Measurements from ENCODE around the gene DGKI. TPM values are rescaled to one million over a fixed set of nuclear protein-coding genes. Genes with fewer than 3 reads are reported as not detected.

DGKI gene
- not detected for total RNA-seq
- total RNA-seq (2013): 0.07 TPM
- 0 to 7.8 (median 0) reads per million in 29 experiments for total RNA-seq

DNA sequence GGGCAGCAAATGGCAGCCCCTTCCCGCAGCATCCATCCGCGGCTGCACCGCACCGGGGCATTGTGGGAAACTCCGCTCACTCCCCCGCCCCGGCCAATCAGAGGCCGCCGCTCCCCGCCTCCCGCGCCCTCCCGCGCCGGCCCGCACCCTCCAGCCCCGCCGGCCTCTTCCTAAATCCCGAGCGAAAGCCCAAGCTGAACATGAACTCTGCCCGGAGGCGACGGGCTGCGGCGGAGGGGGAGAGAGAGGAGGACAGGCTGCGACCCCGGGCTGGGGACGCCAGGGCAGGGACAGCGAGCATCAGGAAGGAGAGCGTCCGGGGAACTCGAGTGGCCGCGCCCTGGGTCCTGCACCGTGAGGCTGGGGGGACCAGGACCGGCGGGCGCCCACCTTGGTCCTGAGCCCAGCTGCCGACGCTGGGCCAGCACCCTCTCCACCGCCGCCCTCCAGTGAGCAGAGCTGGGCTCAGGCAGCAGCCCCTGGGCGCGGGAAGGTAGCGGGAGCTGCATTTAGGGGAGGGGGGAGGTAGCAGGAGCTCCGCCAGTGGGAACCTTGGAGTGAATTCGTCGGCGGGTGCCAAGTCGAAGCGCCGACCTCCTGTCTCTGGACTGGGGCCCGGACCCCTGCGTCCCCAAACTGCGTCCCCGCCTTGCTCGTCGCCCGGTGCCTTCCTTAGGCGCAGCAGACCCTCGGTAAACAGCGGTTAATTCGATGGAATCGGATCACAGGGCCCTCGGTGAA is at the start of gene DGKI:
DGKI (minus strand) TSS at position 148 of the 741 bp plus-strand sequence.
- Histone ChIP-seq H3K27me3 (replicated peaks in 1 of 2; ENCODE audit: control insufficient read depth in 2 of 2, extremely low read depth in 1 of 2, insufficient read depth in 2 of 2, low read length in 1 of 2) (peaks cover 8 to 34% of the 10 kb centered on the region in 2 experiments), H3K4me3 (ENCODE audit: control insufficient read depth in 1 of 2, extremely low read depth in 1 of 2, low read length in 1 of 2) (peak within 1 kb of the TSS; percentile 6 to 11), H3K36me3 (ENCODE audit: control insufficient read depth in 2 of 2, extremely low read depth in 1 of 2, insufficient read depth in 1 of 2, low read length in 1 of 2) (no peaks in the 10 kb centered on the region), H3K9me3 (no peaks in the 10 kb centered on the region), H3K27ac (ENCODE audit: low read length) (no peak within 1 kb of the TSS), H3K4me1 (ENCODE audit: control insufficient read depth in 1 of 2, extremely low read depth in 1 of 2, insufficient read depth in 2 of 2, low read length in 2 of 2) (peaks cover 0 to 13% of the 10 kb centered on the region in 2 experiments)
- ChIA-PET POLR2A (no interaction called here), CTCF (no interaction called here)
- H3K27ac Mint-ChIP-seq: no peak within 1 kb of the TSS
- no peaks in the 10 kb centered on the region for H3K9me3 Mint-ChIP-seq
- peaks cover 40 to 53% of the 10 kb centered on the region in 2 donors for H3K27me3 Mint-ChIP-seq
- DNase-seq (no peak), ATAC-seq (replicated peaks in 1 of 4) (peak in 2 of 4 experiments; percentile 16 to 40)
- 4% methylated on average over 66 of the region's 66 CpGs for WGBS (ENCODE audit: insufficient coverage)
- H3K4me1 Mint-ChIP-seq: peaks cover 0 to 9% (median 9%) of the 10 kb centered on the region in 3 donors
- H3K4me3 Mint-ChIP-seq: peak within 1 kb of the TSS; percentile 58 to 64 (median 59)
- no peaks in the 10 kb centered on the region for H3K36me3 Mint-ChIP-seq

GRCh38 chr7:137895301-137896221 is 48.8 kb upstream of the DGKI start:
- Mint-ChIP-seq H3K27ac (no peak overlapping the region), H3K27me3 (no peaks in the 10 kb centered on the region), H3K9me3 (no peaks in the 10 kb centered on the region), H3K4me1 (peaks cover 11 to 17% (median 12%) of the 10 kb centered on the region in 3 donors), H3K36me3 (peaks cover 63% of the 10 kb centered on the region), H3K4me3 (no peak overlapping the region)
- Histone ChIP-seq H3K4me1 (ENCODE audit: control insufficient read depth in 1 of 2, extremely low read depth in 1 of 2, insufficient read depth in 2 of 2, low read length in 2 of 2) (peaks cover 6 to 7% of the 10 kb centered on the region in 2 experiments), H3K36me3 (ENCODE audit: control insufficient read depth in 2 of 2, extremely low read depth in 1 of 2, insufficient read depth in 1 of 2, low read length in 1 of 2) (peaks cover 0 to 31% of the 10 kb centered on the region in 2 donors), H3K4me3 (ENCODE audit: control insufficient read depth in 1 of 2, extremely low read depth in 1 of 2, low read length in 1 of 2) (no peak overlapping the region), H3K27me3 (replicated peaks in 1 of 2; ENCODE audit: control insufficient read depth in 2 of 2, extremely low read depth in 1 of 2, insufficient read depth in 2 of 2, low read length in 1 of 2) (no peaks in the 10 kb centered on the region), H3K27ac (ENCODE audit: low read length) (no peak overlapping the region), H3K9me3 (no peaks in the 10 kb centered on the region)
- WGBS (ENCODE audit: insufficient coverage): no CpG with 5 or more reads among the region's 8 CpGs
- no peak for ATAC-seq (replicated peaks in 1 of 4)
- ChIA-PET POLR2A (interaction anchor here in 1 of 2 donors (0.6 kb wide), 1 partner anchor 218 kb away, joined by 8 read pairs; no protein-coding TSS in a partner anchor), CTCF (interaction anchor here (0.6 to 2.1 kb wide), 5 partner anchors 9 to 240 kb away, joined by 3 to 8 read pairs (median 4); no protein-coding TSS in a partner anchor)
- DNase-seq: no peak

GRCh38 chr7:137893143-137893742 is 46.5 kb upstream of the DGKI start:
- Mint-ChIP-seq H3K9me3 (no peaks in the 10 kb centered on the region), H3K27me3 (no peaks in the 10 kb centered on the region), H3K4me1 (peaks cover 0 to under 1% (median under 1%) of the 10 kb centered on the region in 3 donors), H3K4me3 (no peak overlapping the region), H3K27ac (no peak overlapping the region), H3K36me3 (peaks cover 58% of the 10 kb centered on the region)
- no peak overlapping the region for H3K27ac ChIP-seq (ENCODE audit: low read length)
- DNase-seq: no peak
- H3K27me3 ChIP-seq (replicated peaks in 1 of 2; ENCODE audit: control insufficient read depth in 2 of 2, extremely low read depth in 1 of 2, insufficient read depth in 2 of 2, low read length in 1 of 2): no peaks in the 10 kb centered on the region
- no peak overlapping the region for H3K4me3 ChIP-seq (ENCODE audit: control insufficient read depth in 1 of 2, extremely low read depth in 1 of 2, low read length in 1 of 2)
- H3K4me1 ChIP-seq (ENCODE audit: control insufficient read depth in 1 of 2, extremely low read depth in 1 of 2, insufficient read depth in 2 of 2, low read length in 2 of 2): no peaks in the 10 kb centered on the region
- peaks cover 0 to 22% of the 10 kb centered on the region in 2 donors for H3K36me3 ChIP-seq (ENCODE audit: control insufficient read depth in 2 of 2, extremely low read depth in 1 of 2, insufficient read depth in 1 of 2, low read length in 1 of 2)
- H3K9me3 ChIP-seq: no peaks in the 10 kb centered on the region
- ChIA-PET CTCF (interaction anchor here (0.7 to 2.1 kb wide), 2 partner anchors 11 to 110 kb away, joined by 3 to 8 read pairs; no protein-coding TSS in a partner anchor), POLR2A (no interaction called here)
- no peak for ATAC-seq (replicated peaks in 1 of 4)

DNA sequence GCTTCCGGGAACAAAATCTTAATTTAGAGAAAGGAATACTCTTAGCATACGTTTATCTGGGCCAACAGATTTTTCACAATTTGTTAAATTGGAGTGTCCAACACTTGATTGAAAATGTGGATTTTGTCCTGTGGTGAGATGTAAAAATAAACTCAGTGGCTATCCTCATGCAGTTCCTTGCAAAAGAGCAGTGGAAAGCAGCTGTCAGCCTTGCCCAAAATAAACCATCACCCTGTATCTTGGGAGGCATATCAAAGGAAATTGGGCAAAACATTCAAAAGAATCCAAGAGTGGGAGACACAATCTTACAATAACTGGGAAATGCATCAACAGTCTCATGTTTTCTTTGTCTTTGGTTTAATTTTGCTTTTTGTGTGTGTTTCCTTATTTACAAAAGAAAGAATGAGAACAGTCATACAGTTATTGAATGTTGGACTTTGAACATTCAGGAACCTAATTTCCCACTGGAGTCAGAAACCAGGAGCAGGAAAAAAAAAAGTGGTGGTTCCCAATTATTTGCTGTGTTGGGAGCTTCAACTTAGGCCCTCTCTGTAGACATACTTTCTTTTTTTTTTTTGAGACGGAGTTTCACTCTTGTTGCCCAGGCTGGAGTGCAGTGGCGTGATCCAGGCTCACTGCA is 44.4 kb upstream of the DGKI start:
- H3K4me1 Mint-ChIP-seq: no peaks in the 10 kb centered on the region
- Histone ChIP-seq H3K4me3 (ENCODE audit: control insufficient read depth in 1 of 2, extremely low read depth in 1 of 2, low read length in 1 of 2) (no peak overlapping the region), H3K36me3 (ENCODE audit: control insufficient read depth in 2 of 2, extremely low read depth in 1 of 2, insufficient read depth in 1 of 2, low read length in 1 of 2) (peaks cover 0 to 22% of the 10 kb centered on the region in 2 donors), H3K4me1 (ENCODE audit: control insufficient read depth in 1 of 2, extremely low read depth in 1 of 2, insufficient read depth in 2 of 2, low read length in 2 of 2) (no peaks in the 10 kb centered on the region), H3K27me3 (replicated peaks in 1 of 2; ENCODE audit: control insufficient read depth in 2 of 2, extremely low read depth in 1 of 2, insufficient read depth in 2 of 2, low read length in 1 of 2) (no peaks in the 10 kb centered on the region), H3K27ac (ENCODE audit: low read length) (no peak overlapping the region), H3K9me3 (no peaks in the 10 kb centered on the region)
- no peak for DNase-seq
- no peaks in the 10 kb centered on the region for H3K9me3 Mint-ChIP-seq
- H3K27ac Mint-ChIP-seq: no peak overlapping the region
- ATAC-seq (replicated peaks in 1 of 4): no peak
- H3K27me3 Mint-ChIP-seq: no peaks in the 10 kb centered on the region
- H3K4me3 Mint-ChIP-seq: no peak overlapping the region
- ChIA-PET CTCF (interaction anchor here in 1 of 2 donors (0.6 to 0.9 kb wide), 2 partner anchors 11 to 130 kb away, joined by 3 read pairs; no protein-coding TSS in a partner anchor), POLR2A (no interaction called here)
- 94% methylated on average over 3 of the region's 4 CpGs for WGBS (ENCODE audit: insufficient coverage)
- H3K36me3 Mint-ChIP-seq: peaks cover 42% of the 10 kb centered on the region

DNA sequence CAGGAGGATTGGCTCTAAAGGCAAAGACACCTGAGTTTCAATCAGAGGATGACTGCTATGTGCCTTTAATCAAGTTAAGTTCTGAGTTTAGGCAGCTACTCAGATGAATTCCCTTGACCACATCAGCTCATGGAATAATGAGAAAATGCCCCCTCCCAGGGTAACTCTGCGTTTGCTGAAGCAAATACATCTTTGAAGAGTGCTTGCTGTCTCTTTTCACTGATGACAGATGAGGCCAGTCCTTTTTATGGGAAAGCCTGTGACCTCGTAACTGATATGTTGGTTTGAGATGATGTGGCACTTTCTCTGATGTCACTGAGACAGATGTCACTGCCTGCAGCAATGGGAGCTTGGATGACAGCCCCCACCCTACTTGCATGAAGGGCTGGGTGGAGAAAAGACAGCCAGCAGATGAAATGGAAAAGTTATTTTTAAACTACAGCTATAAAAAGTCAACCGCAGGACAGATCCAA is 43.7 kb upstream of the DGKI start:
- H3K9me3 Mint-ChIP-seq: no peaks in the 10 kb centered on the region
- no peaks in the 10 kb centered on the region for H3K27me3 Mint-ChIP-seq
- H3K36me3 ChIP-seq (ENCODE audit: control insufficient read depth in 2 of 2, extremely low read depth in 1 of 2, insufficient read depth in 1 of 2, low read length in 1 of 2): peaks cover 0 to 19% of the 10 kb centered on the region in 2 donors
- DNase-seq: no peak
- POLR2A ChIA-PET: no interaction called here
- H3K27me3 ChIP-seq (replicated peaks in 1 of 2; ENCODE audit: control insufficient read depth in 2 of 2, extremely low read depth in 1 of 2, insufficient read depth in 2 of 2, low read length in 1 of 2): no peaks in the 10 kb centered on the region
- CTCF ChIA-PET: interaction anchor here in 1 of 2 donors (0.6 to 0.9 kb wide), 2 partner anchors 11 to 130 kb away, joined by 3 read pairs; no protein-coding TSS in a partner anchor
- peaks cover 36% of the 10 kb centered on the region for H3K36me3 Mint-ChIP-seq
- H3K9me3 ChIP-seq: no peaks in the 10 kb centered on the region
- no peak overlapping the region for H3K27ac Mint-ChIP-seq
- H3K4me1 Mint-ChIP-seq: no peaks in the 10 kb centered on the region
- no peaks in the 10 kb centered on the region for H3K4me1 ChIP-seq (ENCODE audit: control insufficient read depth in 1 of 2, extremely low read depth in 1 of 2, insufficient read depth in 2 of 2, low read length in 2 of 2)
- H3K4me3 ChIP-seq (ENCODE audit: control insufficient read depth in 1 of 2, extremely low read depth in 1 of 2, low read length in 1 of 2): no peak overlapping the region
- no peak overlapping the region for H3K4me3 Mint-ChIP-seq
- ATAC-seq (replicated peaks in 1 of 4): no peak
- H3K27ac ChIP-seq (ENCODE audit: low read length): no peak overlapping the region
- WGBS (ENCODE audit: insufficient coverage): 92% methylated on average over 2 of the region's 3 CpGs

All from T-cell (primary cell).